Measurements from ENCODE around the gene SPATA33. TPM values are rescaled to one million over a fixed set of nuclear protein-coding genes. Genes with fewer than 3 reads are reported as not detected.

The SPATA33 gene
- total RNA-seq, 1 experiment from 2014 or later, result 19.7 TPM

DNA sequence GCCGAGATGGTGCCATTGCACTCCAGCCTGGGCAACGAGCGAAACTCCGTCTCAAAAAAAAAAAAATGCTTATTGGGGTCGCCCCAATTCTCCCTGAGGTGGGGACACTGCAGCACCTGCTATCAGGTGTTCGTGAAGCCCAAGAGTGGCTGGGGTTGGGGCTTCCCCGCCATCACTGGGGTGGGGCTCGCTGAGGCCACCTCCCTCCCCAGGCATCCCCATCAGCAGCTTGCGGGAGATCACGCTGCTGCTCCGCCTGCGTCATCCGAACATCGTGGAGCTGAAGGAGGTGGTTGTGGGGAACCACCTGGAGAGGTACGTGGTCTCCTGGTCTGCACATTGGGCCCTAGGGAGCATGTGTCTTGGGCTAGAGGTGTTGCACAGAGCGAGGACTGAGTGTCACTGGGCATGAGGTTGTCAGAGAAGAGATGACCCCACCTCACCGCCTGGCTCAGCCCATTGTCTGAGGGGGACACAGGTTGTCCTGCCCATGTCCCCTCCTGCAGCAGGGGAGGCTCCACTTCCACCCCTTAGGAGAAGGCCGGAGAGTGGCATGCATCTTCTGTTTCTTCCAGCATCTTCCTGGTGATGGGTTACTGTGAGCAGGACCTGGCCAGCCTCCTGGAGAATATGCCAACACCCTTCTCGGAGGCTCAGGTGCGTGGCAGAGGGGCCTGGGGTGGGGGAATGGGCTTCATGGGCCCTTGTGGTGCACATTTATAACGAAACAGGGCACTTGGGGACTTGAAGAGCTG lies 33.8 kb downstream of the SPATA33 start:
- H3K9me3 Mint-ChIP-seq (ENCODE audit: unreplicated experiment), result no peaks in the 10 kb centered on the region
- no peak overlapping the region for H3K27ac Mint-ChIP-seq (ENCODE audit: unreplicated experiment)
- intact Hi-C loops (cut with micrococcal nuclease; ENCODE audit: unreplicated experiment), result no loop called here
- CTCF ChIA-PET, result interaction anchor here (0.7 to 0.8 kb wide), 2 partner anchors 9 to 92 kb away, joined by 3 to 9 read pairs; no protein-coding TSS in a partner anchor
- TF ChIP-seq CTCF (IDR thresholded peaks at IDR 0.05; ENCODE audit: insufficient read depth in 1 of 2, low read depth in 1 of 2, low read length in 1 of 2, severe bottlenecking in 1 of 2, unreplicated experiment in 1 of 2), result no peak
- Histone ChIP-seq H3K27me3 (replicated peaks; ENCODE audit: control insufficient read depth, insufficient read depth, low read length) (no peaks in the 10 kb centered on the region), H3K9me3 (no peaks in the 10 kb centered on the region), H3K4me1 (peaks cover 10% of the 10 kb centered on the region), H3K4me3 (ENCODE audit: low read depth, low read length) (no peak overlapping the region), H3K36me3 (ENCODE audit: control insufficient read depth, insufficient read depth, low read length) (peaks cover 13% of the 10 kb centered on the region)
- BruUV-seq (replicated peaks), result no TSS peak
- no peaks in the 10 kb centered on the region for H3K27me3 Mint-ChIP-seq (ENCODE audit: insufficient read depth, unreplicated experiment)
- DNase-seq, result no peak
- no peak overlapping the region for H3K4me3 Mint-ChIP-seq (ENCODE audit: unreplicated experiment)
- POLR2A ChIA-PET, result no interaction called here
- peaks cover 6% of the 10 kb centered on the region for H3K4me1 Mint-ChIP-seq (ENCODE audit: low read depth, unreplicated experiment)
- H3K36me3 Mint-ChIP-seq (ENCODE audit: insufficient read depth, unreplicated experiment), result peaks cover 82% of the 10 kb centered on the region

- intact Hi-C loops (cut with micrococcal nuclease; ENCODE audit: unreplicated experiment), result no loop called here
- peaks cover 82% of the 10 kb centered on the region for H3K36me3 Mint-ChIP-seq (ENCODE audit: insufficient read depth, unreplicated experiment)
- Histone ChIP-seq H3K27me3 (replicated peaks; ENCODE audit: control insufficient read depth, insufficient read depth, low read length) (no peaks in the 10 kb centered on the region), H3K4me3 (ENCODE audit: low read depth, low read length) (no peak overlapping the region), H3K36me3 (ENCODE audit: control insufficient read depth, insufficient read depth, low read length) (peaks cover 13% of the 10 kb centered on the region), H3K4me1 (peaks cover 10% of the 10 kb centered on the region), H3K9me3 (no peaks in the 10 kb centered on the region)
- no peak for TF ChIP-seq CTCF (IDR thresholded peaks at IDR 0.05; ENCODE audit: insufficient read depth in 1 of 2, low read depth in 1 of 2, low read length in 1 of 2, severe bottlenecking in 1 of 2, unreplicated experiment in 1 of 2)
- no peaks in the 10 kb centered on the region for H3K27me3 Mint-ChIP-seq (ENCODE audit: insufficient read depth, unreplicated experiment)
- BruUV-seq (replicated peaks), result no TSS peak
- H3K9me3 Mint-ChIP-seq (ENCODE audit: unreplicated experiment), result no peaks in the 10 kb centered on the region
- DNase-seq, result no peak
- H3K27ac Mint-ChIP-seq (ENCODE audit: unreplicated experiment), result no peak overlapping the region
- POLR2A ChIA-PET, result no interaction called here
- CTCF ChIA-PET, result interaction anchor here (0.8 kb wide), 1 partner anchor 8 kb away, joined by 3 read pairs; no protein-coding TSS in a partner anchor
- peaks cover 6% of the 10 kb centered on the region for H3K4me1 Mint-ChIP-seq (ENCODE audit: low read depth, unreplicated experiment)
- no peak overlapping the region for H3K4me3 Mint-ChIP-seq (ENCODE audit: unreplicated experiment)
Observed at GRCh38 chr16:89691986-89692569, 34.4 kb downstream of the SPATA33 start.

DNA sequence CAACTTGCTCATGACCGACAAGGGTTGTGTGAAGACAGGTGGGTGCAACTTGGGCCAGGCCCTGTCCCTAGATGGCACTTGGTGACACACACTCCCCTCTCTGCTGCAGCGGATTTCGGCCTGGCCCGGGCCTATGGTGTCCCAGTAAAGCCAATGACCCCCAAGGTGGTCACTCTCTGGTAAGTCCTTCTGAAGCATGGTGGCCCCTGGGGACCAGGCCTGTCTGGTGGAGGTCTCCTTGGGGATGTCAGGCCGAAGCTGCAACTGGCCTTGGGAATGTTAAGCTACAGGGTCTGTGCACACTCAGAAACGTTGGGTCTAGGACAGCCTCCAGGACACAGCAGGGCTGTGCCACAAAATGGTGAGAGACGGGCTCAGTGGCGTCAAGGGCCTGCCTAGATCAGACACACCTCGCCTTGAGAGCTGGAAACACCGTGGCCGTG lies 35.7 kb downstream of the SPATA33 start:
- ChIA-PET CTCF (no interaction called here), POLR2A (no interaction called here)
- Histone ChIP-seq H3K27me3 (replicated peaks; ENCODE audit: control insufficient read depth, insufficient read depth, low read length) (no peaks in the 10 kb centered on the region), H3K4me3 (ENCODE audit: low read depth, low read length) (no peak overlapping the region), H3K36me3 (ENCODE audit: control insufficient read depth, insufficient read depth, low read length) (peaks cover 13% of the 10 kb centered on the region), H3K9me3 (no peaks in the 10 kb centered on the region), H3K4me1 (peaks cover 4% of the 10 kb centered on the region)
- peaks cover 86% of the 10 kb centered on the region for H3K36me3 Mint-ChIP-seq (ENCODE audit: insufficient read depth, unreplicated experiment)
- H3K27ac Mint-ChIP-seq (ENCODE audit: unreplicated experiment), result peak overlapping the region; percentile 76
- H3K4me3 Mint-ChIP-seq (ENCODE audit: unreplicated experiment), result no peak overlapping the region
- TF ChIP-seq CTCF (IDR thresholded peaks at IDR 0.05; ENCODE audit: insufficient read depth in 1 of 2, low read depth in 1 of 2, low read length in 1 of 2, severe bottlenecking in 1 of 2, unreplicated experiment in 1 of 2), result no peak
- DNase-seq, result no peak
- no TSS peak for BruUV-seq (replicated peaks)
- no peaks in the 10 kb centered on the region for H3K4me1 Mint-ChIP-seq (ENCODE audit: low read depth, unreplicated experiment)
- intact Hi-C loops (cut with micrococcal nuclease; ENCODE audit: unreplicated experiment), result no loop called here
- H3K27me3 Mint-ChIP-seq (ENCODE audit: insufficient read depth, unreplicated experiment), result no peaks in the 10 kb centered on the region
- H3K9me3 Mint-ChIP-seq (ENCODE audit: unreplicated experiment), result no peaks in the 10 kb centered on the region
